Psoas muscle (tissue), 8 donors: ENCODE data around the gene BAIAP2. TPM values are rescaled to one million over a fixed set of nuclear protein-coding genes. Genes with fewer than 3 reads are reported as not detected.

Experiments
- ATAC-seq, 4 donors: fragments of 200-7000 bp; cut with Tn5 transposase; one replicate each; pipeline ENCODE4 v1.9.1; 2020; ENCODE audit warnings: moderate library complexity in 3 of 4, mild to moderate bottlenecking in 2 of 4
- DNase-seq, 2 donors: peaks; one replicate each; pipeline ENCODE4 v3.0.0-alpha.2; 2020
- H3K27ac ChIP-seq: fragments of 200-600 bp; one replicate; pipeline ENCODE4 v1.8.0; 2022
- H3K27me3 ChIP-seq, 3 donors: fragments of 200-600 bp in 1 of 3; one replicate each; pipeline versions ENCODE4 v1.6.1 to v1.8.0; 2013 to 2022; ENCODE audit warnings: low read length in 2 of 3, mild to moderate bottlenecking in 2 of 3, moderate library complexity in 1 of 3; ENCODE audit not compliant: insufficient read depth in 3 of 3
- H3K36me3 ChIP-seq, 2 donors: fragments of 200-600 bp in 1 of 2; one replicate each; pipeline versions ENCODE4 v1.6.1 to v1.8.0; 2013 to 2022; ENCODE audit warnings: low read depth in 1 of 2, mild to moderate bottlenecking in 1 of 2, moderate library complexity in 1 of 2; ENCODE audit not compliant: insufficient read depth in 1 of 2
- H3K4me1 ChIP-seq: fragments of 200-600 bp; one replicate; pipeline ENCODE4 v1.8.0; 2022
- H3K4me3 ChIP-seq: fragments of 200-600 bp; one replicate; pipeline ENCODE4 v1.8.0; 2022; ENCODE audit warnings: mild to moderate bottlenecking
- H3K9me3 ChIP-seq: fragments of 200-600 bp; one replicate; pipeline ENCODE4 v1.8.0; 2022
- WGBS, 3 donors: extraction: QIAGEN DNeasy Blood & Tissue Kit; methylation state at CpG; one replicate each; pipeline versions ENCODE4 v1.1.6 to v1.1.7; 2013; 5-methylcytosine and 5-hydroxymethylcytosine counted together
- intact Hi-C, 2 donors: fragments of 100-400 bp; cut with DNase I; formaldehyde crosslinking; loops; one replicate each; pipeline versions ENCODE4 v1.11.0 to v1.14.2; 2022
- polyA plus RNA-seq, 3 donors: library from polyadenylated mRNA; stranded (reverse); fragments of 200-250 nt; gene quantifications; one replicate each; pipeline ENCODE4 v1.2.3, GENCODE V29; 2013
- total RNA-seq, 4 donors: library from RNA; stranded (reverse); fragmentation: NEBNext Ultra II Directional in 2 of 4; extraction: Animal tissue kit (Norgen Biotek cat#: 25700) in 2 of 4; gene quantifications; one replicate each; pipeline versions ENCODE4 v1.2.1 to v1.2.4, GENCODE V29; 2021 to 2023
- TF ChIP-seq, protein P1 (sequence below): fragments of 200-600 bp; IDR thresholded peaks from one replicate; pipeline ENCODE4 v1.8.0; 2022; ENCODE audit warnings: antibody characterized with exemption
- donor health status: healthy with polysubstance abuse.
- donor health status: DM: no; HTN: no; CAD: no; lungs with moderate emphysema.
- donor health status: Bipolar disorder and iron deficiency.
- donor health status: healthy.
- donor health status: DM: yes; HTN: yes; CAD: no.
- donor health status: DM: no; HTN: no; CAD: no.
- donor health status: DM: no; HTN: no; CAD: no.
- donor health status: DM: yes; HTN: yes; CAD: no.

Gene BAIAP2
- total and polyA plus RNA-seq, 7 donors: 3.9 to 28.9 (median 8.6) TPM

DNA sequence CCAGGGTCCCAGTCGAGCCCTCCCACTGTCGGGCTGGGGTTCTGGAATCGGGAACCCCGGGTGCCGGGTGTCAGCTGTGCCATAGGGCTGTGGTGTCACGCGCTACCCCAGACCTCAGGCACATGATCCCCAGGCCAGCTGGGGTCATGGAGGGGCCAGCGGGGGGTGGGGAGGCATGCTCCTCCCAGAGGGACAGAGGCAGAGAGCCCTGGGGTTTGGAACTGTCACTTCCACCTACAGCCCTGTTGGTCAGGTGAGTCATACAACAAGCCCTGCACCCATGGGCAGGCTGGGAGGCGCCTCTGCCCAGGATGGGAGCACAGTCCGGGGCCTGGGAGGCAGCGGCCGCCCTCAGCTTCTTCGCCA is 63.0 kb downstream of the BAIAP2 start:
- Histone ChIP-seq H3K27ac (no peak overlapping the region), H3K36me3 (no peaks in the 10 kb centered on the region), H3K9me3 (no peaks in the 10 kb centered on the region), H3K4me3 (peak overlapping the region; percentile 45), H3K4me1 (peaks cover 28% of the 10 kb centered on the region), H3K27me3 (peaks cover 0 to 8% (median 0%) of the 10 kb centered on the region in 3 donors)
- TF ChIP-seq, protein P1, sequence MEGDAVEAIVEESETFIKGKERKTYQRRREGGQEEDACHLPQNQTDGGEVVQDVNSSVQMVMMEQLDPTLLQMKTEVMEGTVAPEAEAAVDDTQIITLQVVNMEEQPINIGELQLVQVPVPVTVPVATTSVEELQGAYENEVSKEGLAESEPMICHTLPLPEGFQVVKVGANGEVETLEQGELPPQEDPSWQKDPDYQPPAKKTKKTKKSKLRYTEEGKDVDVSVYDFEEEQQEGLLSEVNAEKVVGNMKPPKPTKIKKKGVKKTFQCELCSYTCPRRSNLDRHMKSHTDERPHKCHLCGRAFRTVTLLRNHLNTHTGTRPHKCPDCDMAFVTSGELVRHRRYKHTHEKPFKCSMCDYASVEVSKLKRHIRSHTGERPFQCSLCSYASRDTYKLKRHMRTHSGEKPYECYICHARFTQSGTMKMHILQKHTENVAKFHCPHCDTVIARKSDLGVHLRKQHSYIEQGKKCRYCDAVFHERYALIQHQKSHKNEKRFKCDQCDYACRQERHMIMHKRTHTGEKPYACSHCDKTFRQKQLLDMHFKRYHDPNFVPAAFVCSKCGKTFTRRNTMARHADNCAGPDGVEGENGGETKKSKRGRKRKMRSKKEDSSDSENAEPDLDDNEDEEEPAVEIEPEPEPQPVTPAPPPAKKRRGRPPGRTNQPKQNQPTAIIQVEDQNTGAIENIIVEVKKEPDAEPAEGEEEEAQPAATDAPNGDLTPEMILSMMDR: no peak
- WGBS, 3 donors: 62 to 74% (median 64%) methylated on average over 13 of the region's 13 CpGs
- DNase-seq (peak; percentile 46 to 69), ATAC-seq (no peak)
- intact Hi-C loops: loop anchor here (2.0 to 10.0 kb wide), 4 partner anchors 75 to 673 kb away; partner anchors contain the start of gene CHMP6 (in 1 of the 2)

DNA sequence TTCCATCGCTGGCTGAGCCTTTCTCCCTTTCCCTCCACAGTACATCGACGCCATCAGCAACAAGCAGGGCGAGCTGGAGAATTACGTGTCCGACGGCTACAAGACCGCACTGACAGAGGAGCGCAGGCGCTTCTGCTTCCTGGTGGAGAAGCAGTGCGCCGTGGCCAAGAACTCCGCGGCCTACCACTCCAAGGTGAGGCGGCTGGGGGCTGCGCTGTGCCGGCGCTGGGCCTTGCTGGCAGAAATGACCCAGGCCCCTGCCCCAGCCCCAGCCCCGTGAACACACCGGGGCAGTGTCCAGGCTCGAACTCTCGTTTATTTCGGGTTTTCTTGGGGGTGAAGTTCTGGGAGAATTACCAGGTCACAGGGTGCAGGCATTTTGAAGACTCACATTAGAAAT is 64.9 kb downstream of the BAIAP2 start:
- TF ChIP-seq, protein P1: no peak
- DNase-seq: no peak
- Histone ChIP-seq H3K4me1 (peaks cover 21% of the 10 kb centered on the region), H3K4me3 (no peak overlapping the region), H3K27me3 (no peaks in the 10 kb centered on the region), H3K27ac (no peak overlapping the region), H3K9me3 (no peaks in the 10 kb centered on the region), H3K36me3 (no peaks in the 10 kb centered on the region)
- 95 to 96% (median 96%) methylated on average over 23 of the region's 23 CpGs for WGBS, 3 donors
- intact Hi-C loops: loop anchor here (10.0 kb wide), 2 partner anchors 215 to 675 kb away; no protein-coding TSS in a partner anchor
- ATAC-seq: no peak

- ATAC-seq (no peak), DNase-seq (no peak)
- H3K27ac ChIP-seq: no peak overlapping the region
- 93 to 97% (median 95%) methylated on average over 10 of the region's 10 CpGs for WGBS, 3 donors
- no peaks in the 10 kb centered on the region for H3K27me3 ChIP-seq
- H3K9me3 ChIP-seq: no peaks in the 10 kb centered on the region
- TF ChIP-seq, protein P1: no peak
- peaks cover 13% of the 10 kb centered on the region for H3K4me1 ChIP-seq
- intact Hi-C loops: loop anchor here in 1 of 2 donors (1.0 kb wide), 1 partner anchor 109 kb away; the partner anchor contains the start of gene CHMP6
- H3K36me3 ChIP-seq: no peaks in the 10 kb centered on the region
- H3K4me3 ChIP-seq: no peak overlapping the region
Measured at GRCh38 chr17:81100668-81101067, 65.7 kb downstream of the BAIAP2 start.

GRCh38 chr17:81101614-81102306 is 66.8 kb downstream of the BAIAP2 start:
- no peaks in the 10 kb centered on the region for H3K9me3 ChIP-seq
- DNase-seq: peak; percentile 81 to 91
- H3K4me1 ChIP-seq: peaks cover 10% of the 10 kb centered on the region
- H3K27me3 ChIP-seq: no peaks in the 10 kb centered on the region
- TF ChIP-seq, protein P1: peak; percentile 100
- intact Hi-C loops: loop anchor here (1.0 to 2.0 kb wide), 2 partner anchors 79 to 110 kb away; partner anchors contain the start of gene CHMP6 (in 1 of the 2)
- H3K4me3 ChIP-seq: no peak overlapping the region
- WGBS, 3 donors: 39 to 45% (median 40%) methylated on average over 29 to 33 of the region's 33 CpGs
- no peaks in the 10 kb centered on the region for H3K36me3 ChIP-seq
- H3K27ac ChIP-seq: no peak overlapping the region
- peak; percentile 90 to 95 (median 92) for ATAC-seq
